KMS-11 (cell line): Measurements from ENCODE around the gene ADAMTS9.

ENCODE experiments used
- H2AFZ ChIP-seq: fragments of 200-600 bp; sonication (generic); 2 replicates; pipeline ENCODE4 v1.6.1; 2016; ENCODE audit warnings: antibody characterized with exemption, mixed run types, low read depth
- H3K27ac ChIP-seq: fragments of 200-600 bp; sonication (generic); 2 replicates; pipeline ENCODE4 v1.6.1; 2016; ENCODE audit warnings: mild to moderate bottlenecking, mixed run types
- H3K27me3 ChIP-seq: fragments of 200-600 bp; sonication (generic); 2 replicates; pipeline ENCODE4 v1.6.1; 2017; ENCODE audit warnings: mild to moderate bottlenecking, low read depth, mixed run types, moderate library complexity; ENCODE audit not compliant: insufficient read depth
- H3K36me3 ChIP-seq: fragments of 200-600 bp; sonication (generic); 2 replicates; pipeline ENCODE4 v1.6.1; 2017; ENCODE audit warnings: mild to moderate bottlenecking, mixed run types; ENCODE audit not compliant: insufficient read depth
- H3K4me1 ChIP-seq: fragments of 200-600 bp; sonication (generic); 2 replicates; pipeline ENCODE4 v1.6.1; 2016; ENCODE audit warnings: mild to moderate bottlenecking, low read depth, mixed run types; ENCODE audit not compliant: poor library complexity, severe bottlenecking
- H3K4me2 ChIP-seq: fragments of 200-600 bp; sonication (generic); 2 replicates; pipeline ENCODE4 v1.7.0; 2016; ENCODE audit warnings: mild to moderate bottlenecking, mixed run types
- H3K4me3 ChIP-seq: fragments of 200-600 bp; sonication (generic); IDR thresholded peaks from 2 replicates; pipeline ENCODE4 v1.6.1; 2017; ENCODE audit warnings: low read depth, low read length, mixed read lengths; ENCODE audit not compliant: insufficient read depth
- H3K79me2 ChIP-seq: fragments of 200-600 bp; sonication (generic); 2 replicates; pipeline ENCODE4 v1.6.1; 2016; ENCODE audit warnings: low read depth, mixed run types; ENCODE audit not compliant: insufficient read depth
- H3K9ac ChIP-seq: fragments of 200-600 bp; sonication (generic); 2 replicates; pipeline ENCODE4 v1.6.1; 2016; ENCODE audit warnings: mild to moderate bottlenecking, mixed run types
- H4K20me1 ChIP-seq: fragments of 200-600 bp; sonication (generic); 2 replicates; pipeline ENCODE4 v1.6.1; 2016; ENCODE audit warnings: mild to moderate bottlenecking, mixed run types; ENCODE audit not compliant: insufficient read depth
- CTCF ChIP-seq: fragments of 200-600 bp; sonication (generic); conservative IDR thresholded peaks from 2 replicates; pipeline ENCODE4 v1.6.1; 2017; ENCODE audit warnings: low read depth, mild to moderate bottlenecking, antibody characterized with exemption, low read length, moderate library complexity, mixed read lengths

Gene ADAMTS9

GRCh38 chr3:64501298-64501906 is 186.4 kb downstream of the ADAMTS9 start:
- Histone ChIP-seq H3K4me3 (no peak overlapping the region), H2AFZ (no peak overlapping the region), H3K4me2 (no peak overlapping the region), H3K27ac (no peak overlapping the region), H3K36me3 (no peaks in the 10 kb centered on the region), H4K20me1 (no peaks in the 10 kb centered on the region), H3K79me2 (no peaks in the 10 kb centered on the region), H3K4me1 (no peaks in the 10 kb centered on the region), H3K27me3 (no peaks in the 10 kb centered on the region), H3K9ac (no peak overlapping the region)
- TF ChIP-seq CTCF: no peak

GRCh38 chr3:64496786-64497490 is 190.9 kb downstream of the ADAMTS9 start:
- Histone ChIP-seq H3K4me3 (no peak overlapping the region), H3K36me3 (no peaks in the 10 kb centered on the region), H3K4me2 (no peak overlapping the region), H4K20me1 (no peaks in the 10 kb centered on the region), H3K79me2 (no peaks in the 10 kb centered on the region), H3K27ac (no peak overlapping the region), H3K9ac (no peak overlapping the region), H3K27me3 (no peaks in the 10 kb centered on the region), H2AFZ (no peak overlapping the region), H3K4me1 (no peaks in the 10 kb centered on the region)
- TF ChIP-seq CTCF: no peak

- Histone ChIP-seq H3K4me3 (no peak overlapping the region), H3K9ac (no peak overlapping the region), H3K36me3 (no peaks in the 10 kb centered on the region), H3K27me3 (no peaks in the 10 kb centered on the region), H3K27ac (no peak overlapping the region), H4K20me1 (no peaks in the 10 kb centered on the region), H2AFZ (no peak overlapping the region), H3K4me2 (no peak overlapping the region), H3K4me1 (no peaks in the 10 kb centered on the region), H3K79me2 (no peaks in the 10 kb centered on the region)
- no peak for TF ChIP-seq CTCF
Observed at GRCh38 chr3:64495781-64496334, 191.9 kb downstream of the ADAMTS9 start.

GRCh38 chr3:64495121-64495780 is 192.5 kb downstream of the ADAMTS9 start:
- no peak for TF ChIP-seq CTCF
- no peaks in the 10 kb centered on the region for H3K4me1 ChIP-seq

More at GRCh38 chr3:64495121-64495780, 192.5 kb downstream of the ADAMTS9 start:
- H3K27me3 ChIP-seq: no peaks in the 10 kb centered on the region
- no peaks in the 10 kb centered on the region for H3K36me3 ChIP-seq
- no peak overlapping the region for H3K4me3 ChIP-seq
- no peaks in the 10 kb centered on the region for H3K79me2 ChIP-seq
- H2AFZ ChIP-seq: no peak overlapping the region
- no peak overlapping the region for H3K4me2 ChIP-seq
- no peaks in the 10 kb centered on the region for H4K20me1 ChIP-seq
- H3K27ac ChIP-seq: no peak overlapping the region
- no peak overlapping the region for H3K9ac ChIP-seq
